Stimulated activated effector memory CD8-positive, alpha-beta T cell treated with anti-CD3 and anti-CD28 coated beads, Interleukin-12 subunit alpha, Interleukin-12 subunit beta, amount 100 ng/mL, for 72 hours (primary cell): ENCODE results near the gene GRID1.

Source experiments
- ATAC-seq: fragments of 150-1000 bp; cut with Tn5 transposase; 2 replicates; pipeline ENCODE4 v1.10.0; 2021
- DNase-seq, 2 donors: peaks; one replicate each; pipeline ENCODE4 v3.0.0; 2021 to 2022; ENCODE audit warnings: low spot score in 2 of 2
- H3K27ac Mint-ChIP-seq: one replicate; pipeline ENCODE4 v1.8.0; 2022; ENCODE audit warnings: mild to moderate bottlenecking, mixed read lengths
- H3K36me3 Mint-ChIP-seq: one replicate; pipeline ENCODE4 v1.8.0; 2022; ENCODE audit warnings: mild to moderate bottlenecking, mixed read lengths
- H3K4me1 Mint-ChIP-seq: one replicate; pipeline ENCODE4 v1.8.0; 2022; ENCODE audit warnings: mixed read lengths
- H3K4me3 Mint-ChIP-seq: one replicate; pipeline ENCODE4 v1.8.0; 2022; ENCODE audit warnings: mild to moderate bottlenecking, mixed read lengths
- H3K9me3 Mint-ChIP-seq: one replicate; pipeline ENCODE4 v1.8.0; 2022; ENCODE audit warnings: mixed read lengths

The GRID1 gene

GRCh38 chr10:86023336-86023735 is 343.3 kb downstream of the GRID1 start:
- DNase-seq = no peak
- no peak for ATAC-seq
- no peak overlapping the region for H3K4me3 Mint-ChIP-seq
- H3K27ac Mint-ChIP-seq = no peak overlapping the region
- H3K4me1 Mint-ChIP-seq = no peaks in the 10 kb centered on the region
- no peaks in the 10 kb centered on the region for H3K36me3 Mint-ChIP-seq
- no peaks in the 10 kb centered on the region for H3K9me3 Mint-ChIP-seq

GRCh38 chr10:86022906-86023305 is 343.7 kb downstream of the GRID1 start:
- Mint-ChIP-seq H3K4me3 (no peak overlapping the region), H3K4me1 (no peaks in the 10 kb centered on the region), H3K9me3 (no peaks in the 10 kb centered on the region), H3K36me3 (no peaks in the 10 kb centered on the region), H3K27ac (no peak overlapping the region)
- DNase-seq (no peak), ATAC-seq (no peak)

- Mint-ChIP-seq H3K4me3 (no peak overlapping the region), H3K27ac (no peak overlapping the region), H3K36me3 (no peaks in the 10 kb centered on the region), H3K9me3 (no peaks in the 10 kb centered on the region), H3K4me1 (no peaks in the 10 kb centered on the region)
- DNase-seq (no peak), ATAC-seq (no peak)
Measured at GRCh38 chr10:86020134-86020533, 346.5 kb downstream of the GRID1 start.

GRCh38 chr10:86019141-86019540 is 347.5 kb downstream of the GRID1 start:
- ATAC-seq = peak; percentile 9
- Mint-ChIP-seq H3K4me3 (no peak overlapping the region), H3K36me3 (no peaks in the 10 kb centered on the region), H3K27ac (no peak overlapping the region), H3K9me3 (no peaks in the 10 kb centered on the region), H3K4me1 (no peaks in the 10 kb centered on the region)
- DNase-seq = no peak

- H3K4me3 Mint-ChIP-seq = no peak overlapping the region
- no peak for DNase-seq
- ATAC-seq = no peak
- H3K9me3 Mint-ChIP-seq = no peaks in the 10 kb centered on the region
- no peaks in the 10 kb centered on the region for H3K36me3 Mint-ChIP-seq
- no peaks in the 10 kb centered on the region for H3K4me1 Mint-ChIP-seq
- H3K27ac Mint-ChIP-seq = no peak overlapping the region
Measured at GRCh38 chr10:86018735-86019058, 347.9 kb downstream of the GRID1 start.

GRCh38 chr10:86017841-86018734 is 348.5 kb downstream of the GRID1 start:
- Mint-ChIP-seq H3K36me3 (no peaks in the 10 kb centered on the region), H3K4me3 (no peak overlapping the region), H3K27ac (no peak overlapping the region), H3K9me3 (no peaks in the 10 kb centered on the region), H3K4me1 (no peaks in the 10 kb centered on the region)
- ATAC-seq (peak; percentile 9), DNase-seq (no peak)

GRCh38 chr10:86013568-86013967 is 353.0 kb downstream of the GRID1 start:
- ATAC-seq = no peak
- Mint-ChIP-seq H3K4me3 (no peak overlapping the region), H3K36me3 (no peaks in the 10 kb centered on the region), H3K4me1 (no peaks in the 10 kb centered on the region), H3K27ac (no peak overlapping the region), H3K9me3 (no peaks in the 10 kb centered on the region)
- DNase-seq = no peak

- H3K4me1 Mint-ChIP-seq = no peaks in the 10 kb centered on the region
- DNase-seq (no peak), ATAC-seq (no peak)
- no peak overlapping the region for H3K27ac Mint-ChIP-seq
- H3K36me3 Mint-ChIP-seq = no peaks in the 10 kb centered on the region
- H3K9me3 Mint-ChIP-seq = no peaks in the 10 kb centered on the region
- no peak overlapping the region for H3K4me3 Mint-ChIP-seq
Measured at GRCh38 chr10:86007171-86007570, 359.4 kb downstream of the GRID1 start.

- Mint-ChIP-seq H3K4me1 (no peaks in the 10 kb centered on the region), H3K27ac (no peak overlapping the region)
Measured at GRCh38 chr10:86004337-86004736, 362.3 kb downstream of the GRID1 start.

GRCh38 chr10:86003201-86003621 is 363.4 kb downstream of the GRID1 start:
- Mint-ChIP-seq H3K9me3 (no peaks in the 10 kb centered on the region), H3K4me3 (no peak overlapping the region), H3K4me1 (no peaks in the 10 kb centered on the region), H3K27ac (no peak overlapping the region), H3K36me3 (no peaks in the 10 kb centered on the region)
- ATAC-seq (no peak), DNase-seq (no peak)

More at GRCh38 chr10:86004337-86004736, 362.3 kb downstream of the GRID1 start:
- H3K4me3 Mint-ChIP-seq = no peak overlapping the region
- H3K36me3 Mint-ChIP-seq = no peaks in the 10 kb centered on the region
- no peak for ATAC-seq
- DNase-seq = no peak
- H3K9me3 Mint-ChIP-seq = no peaks in the 10 kb centered on the region

GRCh38 chr10:86001521-86001920 is 365.1 kb downstream of the GRID1 start:
- Mint-ChIP-seq H3K36me3 (no peaks in the 10 kb centered on the region), H3K4me1 (no peaks in the 10 kb centered on the region), H3K27ac (no peak overlapping the region), H3K9me3 (no peaks in the 10 kb centered on the region), H3K4me3 (no peak overlapping the region)
- ATAC-seq = no peak
- no peak for DNase-seq

GRCh38 chr10:85997544-85997943 is 369.1 kb downstream of the GRID1 start:
- no peak for ATAC-seq
- no peak overlapping the region for H3K27ac Mint-ChIP-seq
- DNase-seq = no peak
- no peaks in the 10 kb centered on the region for H3K36me3 Mint-ChIP-seq
- H3K9me3 Mint-ChIP-seq = no peaks in the 10 kb centered on the region
- no peaks in the 10 kb centered on the region for H3K4me1 Mint-ChIP-seq
- no peak overlapping the region for H3K4me3 Mint-ChIP-seq

GRCh38 chr10:85995791-85996190 is 370.8 kb downstream of the GRID1 start:
- DNase-seq (no peak), ATAC-seq (peak; percentile 34)
- Mint-ChIP-seq H3K4me3 (no peak overlapping the region), H3K4me1 (no peaks in the 10 kb centered on the region), H3K9me3 (no peaks in the 10 kb centered on the region), H3K27ac (no peak overlapping the region), H3K36me3 (no peaks in the 10 kb centered on the region)

- no peaks in the 10 kb centered on the region for H3K4me1 Mint-ChIP-seq
- no peak overlapping the region for H3K4me3 Mint-ChIP-seq
- H3K9me3 Mint-ChIP-seq = no peaks in the 10 kb centered on the region
- H3K27ac Mint-ChIP-seq = no peak overlapping the region
- DNase-seq (peak in 1 of 2 donors; percentile 23), ATAC-seq (no peak)
- H3K36me3 Mint-ChIP-seq = no peaks in the 10 kb centered on the region
Measured at GRCh38 chr10:85993840-85994507, 372.6 kb downstream of the GRID1 start.

GRCh38 chr10:85993140-85993539 is 373.5 kb downstream of the GRID1 start:
- Mint-ChIP-seq H3K4me1 (no peaks in the 10 kb centered on the region), H3K36me3 (no peaks in the 10 kb centered on the region), H3K27ac (no peak overlapping the region), H3K9me3 (no peaks in the 10 kb centered on the region), H3K4me3 (no peak overlapping the region)
- ATAC-seq (no peak), DNase-seq (peak in 1 of 2 donors; percentile 32)

GRCh38 chr10:85992324-85992723 is 374.3 kb downstream of the GRID1 start:
- Mint-ChIP-seq H3K27ac (no peak overlapping the region), H3K4me1 (no peaks in the 10 kb centered on the region), H3K4me3 (no peak overlapping the region), H3K9me3 (no peaks in the 10 kb centered on the region), H3K36me3 (no peaks in the 10 kb centered on the region)
- DNase-seq (peak in 1 of 2 donors; percentile 15), ATAC-seq (no peak)
